AG04450 (cell line): Measurements from ENCODE around the gene ACRBP. TPM values are rescaled to one million over a fixed set of nuclear protein-coding genes. Genes with fewer than 3 reads are reported as not detected.

Source experiments
- CTCF ChIA-PET: fragments of 300-600, 350-600 bp; formaldehyde crosslinking; extraction: SDS; loops from one replicate; lab custom pipeline; 2022; ENCODE audit warnings: antibody characterized with exemption, inconsistent platforms; lab: Charles Lee
- POLR2A ChIA-PET: fragments of 350-600 bp; formaldehyde crosslinking; extraction: SDS; loops from one replicate; lab custom pipeline; 2021; ENCODE audit warnings: antibody characterized with exemption, inconsistent platforms; lab: Yijun Ruan, JAX
- DNase-seq: peaks from one replicate; pipeline ENCODE4 v3.0.0-alpha.2; 2011; ENCODE audit warnings: low read depth, low spot score
- H3K27ac ChIP-seq: one replicate; pipeline ENCODE4 v1.5.1; 2012; ENCODE audit warnings: low read depth, low read length, control low read depth
- H3K27me3 ChIP-seq: one replicate; pipeline ENCODE4 v1.6.0; 2012; ENCODE audit warnings: low read length; ENCODE audit not compliant: control insufficient read depth, insufficient read depth
- H3K4me3 ChIP-seq: 2 replicates; pipeline ENCODE4 v1.5.1; 2011; ENCODE audit warnings: mild to moderate bottlenecking, low read depth, low read length, control low read depth
- H3K9me3 ChIP-seq: 2 replicates; pipeline ENCODE4 v1.5.1; 2012; ENCODE audit warnings: low read length; ENCODE audit not compliant: control insufficient read depth, insufficient read depth
- CTCF ChIP-seq: IDR thresholded peaks from 2 replicates; pipeline ENCODE4 v1.5.1; 2011; ENCODE audit warnings: low read depth, low read length, control low read depth, inconsistent platforms
- polyA plus RNA-seq: library from polyadenylated mRNA; depleted of rRNA; stranded (reverse); fragments of >200 nt; gene quantifications from 2 replicates; pipeline ENCODE4 v1.2.3, GENCODE V29; 2011

ACRBP gene
- polyA plus RNA-seq, 1 experiment, result 0.64 TPM

GRCh38 chr12:6644257-6644596 is 3.0 kb downstream of the ACRBP start:
- CTCF ChIA-PET, result interaction anchor here (1.0 to 1.1 kb wide), 2 partner anchors 24 to 30 kb away, joined by 3 to 4 read pairs; no protein-coding TSS in a partner anchor
- H3K4me3 ChIP-seq, result no peak overlapping the region

GRCh38 chr12:6643569-6644256 is 3.5 kb downstream of the ACRBP start:
- no peak for TF ChIP-seq CTCF
- ChIA-PET POLR2A (no interaction called here), CTCF (no interaction called here)
- Histone ChIP-seq H3K27ac (no peak overlapping the region), H3K9me3 (peaks cover 34% of the 10 kb centered on the region), H3K4me3 (no peak overlapping the region), H3K27me3 (peaks cover 21% of the 10 kb centered on the region)
- no peak for DNase-seq

More at GRCh38 chr12:6644257-6644596, 3.0 kb downstream of the ACRBP start:
- no peak for DNase-seq
- no peak overlapping the region for H3K27ac ChIP-seq
- POLR2A ChIA-PET, result no interaction called here
- peaks cover 34% of the 10 kb centered on the region for H3K9me3 ChIP-seq
- TF ChIP-seq CTCF, result no peak
- H3K27me3 ChIP-seq, result peaks cover 19% of the 10 kb centered on the region

- TF ChIP-seq CTCF, result no peak
- ChIA-PET POLR2A (no interaction called here), CTCF (no interaction called here)
Measured at GRCh38 chr12:6641131-6641530, 6.1 kb downstream of the ACRBP start.

GRCh38 chr12:6640497-6640896 is 6.7 kb downstream of the ACRBP start:
- CTCF ChIA-PET, result no interaction called here
- no peak for DNase-seq
- Histone ChIP-seq H3K27me3 (peaks cover 27% of the 10 kb centered on the region), H3K9me3 (peaks cover 22% of the 10 kb centered on the region), H3K4me3 (no peak overlapping the region), H3K27ac (no peak overlapping the region)
- TF ChIP-seq CTCF, result no peak
- POLR2A ChIA-PET, result no interaction called here

More at GRCh38 chr12:6641131-6641530, 6.1 kb downstream of the ACRBP start:
- no peak for DNase-seq
- Histone ChIP-seq H3K4me3 (no peak overlapping the region), H3K9me3 (peaks cover 23% of the 10 kb centered on the region), H3K27ac (no peak overlapping the region), H3K27me3 (peaks cover 27% of the 10 kb centered on the region)

GRCh38 chr12:6639151-6639801 is 8.0 kb downstream of the ACRBP start:
- Histone ChIP-seq H3K4me3 (no peak overlapping the region), H3K9me3 (peaks cover 15% of the 10 kb centered on the region), H3K27ac (no peak overlapping the region), H3K27me3 (peaks cover 27% of the 10 kb centered on the region)
- POLR2A ChIA-PET, result no interaction called here
- CTCF ChIA-PET, result interaction anchor here (0.6 kb wide), 1 partner anchor 62 kb away, joined by 5 read pairs; no protein-coding TSS in a partner anchor
- no peak for TF ChIP-seq CTCF
- DNase-seq, result no peak
